Adipocyte (in vitro differentiated cells): ENCODE results near the gene MYO15A.

ENCODE experiments used
- DNase-seq: peaks from one replicate; pipeline ENCODE4 v3.0.0-alpha.2; 2015; ENCODE audit warnings: low read depth
- H3K27me3 ChIP-seq: replicated peaks from 2 replicates; pipeline ENCODE4 v1.7.0; 2013; ENCODE audit warnings: mild to moderate bottlenecking, low read length, moderate library complexity; ENCODE audit not compliant: control insufficient read depth, insufficient read depth
- H3K36me3 ChIP-seq: 2 replicates; pipeline ENCODE4 v1.7.0; 2013; ENCODE audit warnings: low read length, mild to moderate bottlenecking, moderate library complexity; ENCODE audit not compliant: control insufficient read depth, insufficient read depth, severe bottlenecking
- H3K4me1 ChIP-seq: 2 replicates; pipeline ENCODE4 v1.7.0; 2013; ENCODE audit warnings: mild to moderate bottlenecking, low read length, moderate library complexity; ENCODE audit not compliant: control insufficient read depth, insufficient read depth
- H3K4me3 ChIP-seq: 2 replicates; pipeline ENCODE4 v1.7.0; 2013; ENCODE audit warnings: mild to moderate bottlenecking, low read length, moderate library complexity
- H3K9ac ChIP-seq: 2 replicates; pipeline ENCODE4 v1.7.0; 2013; ENCODE audit warnings: mild to moderate bottlenecking, low read length, moderate library complexity
- H3K9me3 ChIP-seq: 2 replicates; pipeline ENCODE4 v1.7.0; 2013; ENCODE audit warnings: mild to moderate bottlenecking, low read length, moderate library complexity; ENCODE audit not compliant: control insufficient read depth

The MYO15A gene

DNA sequence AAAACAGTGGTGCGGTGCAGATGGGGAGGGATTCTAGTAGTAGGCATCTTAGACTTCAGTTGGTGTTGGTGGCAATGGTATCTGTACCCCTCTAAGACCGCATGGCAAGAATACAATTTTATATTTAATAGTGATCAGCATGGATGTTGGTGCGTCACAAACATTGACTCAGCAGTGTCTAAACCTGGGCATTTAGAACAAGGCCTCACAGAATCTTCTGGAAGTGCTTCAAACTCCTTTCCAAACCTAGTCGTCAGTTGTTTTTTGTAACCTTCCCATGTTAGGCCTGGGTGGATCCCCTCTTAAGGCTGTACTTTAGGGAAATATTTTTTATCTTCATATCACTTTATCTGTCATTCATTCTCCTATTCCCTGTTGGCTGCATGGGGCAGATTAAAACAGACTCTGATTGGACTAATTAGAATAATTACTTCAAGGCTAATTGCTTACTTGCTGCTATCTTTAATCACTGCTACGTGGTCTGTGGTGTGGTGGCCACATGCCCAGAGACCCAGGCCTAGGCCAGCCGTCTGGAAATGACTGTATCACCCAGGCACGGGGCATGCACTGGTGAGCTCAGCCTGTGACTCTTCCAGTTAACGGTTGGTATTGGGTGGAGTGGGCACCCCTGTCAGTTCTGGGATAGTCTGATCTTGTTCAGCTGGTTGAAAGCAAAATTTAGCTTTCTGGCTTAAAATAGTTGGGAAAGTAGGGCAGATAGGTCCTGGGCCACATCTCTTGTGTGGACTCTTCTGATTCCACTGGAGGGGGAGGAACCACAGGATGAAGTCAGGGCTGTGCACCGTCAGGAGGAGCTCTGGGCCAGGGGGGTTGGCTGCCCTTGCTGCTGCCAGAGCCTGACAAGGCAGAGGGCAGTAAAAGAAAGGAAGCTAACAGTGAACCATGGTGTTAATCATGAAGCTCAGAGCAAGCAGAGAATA, 79.5 kb downstream of the MYO15A start:
- no peaks in the 10 kb centered on the region for H3K36me3 ChIP-seq
- H3K9me3 ChIP-seq, result no peaks in the 10 kb centered on the region
- DNase-seq, result peak; percentile 62
- peak overlapping the region; percentile 95 for H3K9ac ChIP-seq
- peaks cover 69% of the 10 kb centered on the region for H3K4me1 ChIP-seq
- peak overlapping the region; percentile 95 for H3K4me3 ChIP-seq
- no peaks in the 10 kb centered on the region for H3K27me3 ChIP-seq

DNA sequence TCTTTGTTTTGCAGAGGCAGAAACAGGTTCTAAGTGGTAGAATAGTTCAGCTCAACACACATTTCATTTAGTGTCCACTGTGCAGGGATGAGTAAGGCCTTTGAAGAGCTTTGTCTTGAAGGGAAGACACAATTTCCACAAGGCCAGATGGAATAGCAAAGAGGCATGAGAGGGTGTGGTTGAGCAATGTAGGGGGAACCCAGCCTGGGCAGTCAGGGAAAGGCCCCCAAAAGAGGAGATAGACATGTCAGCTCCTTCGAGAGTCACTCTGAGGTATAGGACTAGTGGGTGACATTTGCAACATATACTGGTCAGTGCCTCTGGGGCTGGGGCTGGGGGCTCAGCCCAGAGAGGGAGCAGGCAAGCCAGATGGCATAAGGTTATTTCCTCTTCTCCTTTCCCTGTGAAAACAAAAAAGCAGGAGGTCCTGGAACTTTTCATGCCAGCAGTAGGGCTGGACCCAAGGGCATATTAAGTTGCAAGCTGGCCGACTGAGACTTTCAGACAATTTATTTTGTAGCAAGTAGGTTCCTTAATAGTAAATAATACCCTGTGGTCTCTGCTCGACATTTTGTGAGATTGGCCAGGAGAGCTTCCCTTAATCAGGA, 82.2 kb downstream of the MYO15A start:
- no peak overlapping the region for H3K9ac ChIP-seq
- peak overlapping the region; percentile 0 for H3K4me3 ChIP-seq
- H3K27me3 ChIP-seq, result no peaks in the 10 kb centered on the region
- H3K36me3 ChIP-seq, result peaks cover 13% of the 10 kb centered on the region
- H3K4me1 ChIP-seq, result peaks cover 57% of the 10 kb centered on the region
- H3K9me3 ChIP-seq, result no peaks in the 10 kb centered on the region
- peak; percentile 18 for DNase-seq

DNA sequence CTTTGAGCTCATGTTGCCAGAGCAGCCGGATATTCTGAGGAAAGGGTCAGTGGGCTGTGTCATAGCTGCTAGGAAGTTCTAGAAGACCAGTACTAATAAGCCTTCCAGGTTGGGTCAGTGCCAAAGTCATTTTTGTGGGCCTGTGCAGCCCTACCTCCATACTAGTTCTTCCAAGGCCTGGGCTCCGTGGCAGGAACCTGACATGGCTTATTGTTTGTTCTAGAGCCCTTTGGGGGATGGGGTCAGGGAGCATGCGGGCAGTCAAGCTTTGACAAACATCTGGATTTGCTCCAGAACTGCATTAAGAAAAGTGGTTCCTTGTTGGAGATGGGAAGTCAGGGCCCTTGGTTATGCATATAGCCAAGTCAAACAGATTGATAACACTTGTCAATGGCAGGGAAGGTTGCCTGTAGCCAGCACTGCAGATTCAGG, 82.7 kb downstream of the MYO15A start:
- no peaks in the 10 kb centered on the region for H3K27me3 ChIP-seq
- H3K4me1 ChIP-seq, result peaks cover 52% of the 10 kb centered on the region
- peak; percentile 20 for DNase-seq
- H3K9me3 ChIP-seq, result no peaks in the 10 kb centered on the region
- H3K4me3 ChIP-seq, result peak overlapping the region; percentile 0
- peaks cover 18% of the 10 kb centered on the region for H3K36me3 ChIP-seq
- H3K9ac ChIP-seq, result no peak overlapping the region

DNA sequence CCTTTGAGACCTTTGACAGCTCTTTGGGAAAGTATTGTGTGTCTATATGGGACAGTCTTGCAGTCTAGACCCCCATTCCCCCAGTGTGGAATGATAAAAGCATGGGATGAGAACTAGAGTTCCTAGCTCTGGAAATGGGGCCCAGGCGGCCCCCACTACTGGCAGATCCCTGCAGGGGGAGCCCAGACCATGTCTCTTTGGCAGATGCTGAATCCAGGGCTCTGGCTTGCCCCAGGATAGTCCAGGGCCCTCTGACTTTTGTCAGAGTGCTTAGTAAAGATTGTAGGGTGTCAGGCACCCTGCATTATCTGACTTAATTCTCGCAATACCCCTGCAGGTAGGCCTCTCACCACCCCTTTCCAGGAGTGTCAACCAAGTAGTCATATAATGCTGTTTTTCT, 83.4 kb downstream of the MYO15A start:
- Histone ChIP-seq H3K4me3 (no peak overlapping the region), H3K9me3 (no peaks in the 10 kb centered on the region)
- peak; percentile 31 for DNase-seq

DNA sequence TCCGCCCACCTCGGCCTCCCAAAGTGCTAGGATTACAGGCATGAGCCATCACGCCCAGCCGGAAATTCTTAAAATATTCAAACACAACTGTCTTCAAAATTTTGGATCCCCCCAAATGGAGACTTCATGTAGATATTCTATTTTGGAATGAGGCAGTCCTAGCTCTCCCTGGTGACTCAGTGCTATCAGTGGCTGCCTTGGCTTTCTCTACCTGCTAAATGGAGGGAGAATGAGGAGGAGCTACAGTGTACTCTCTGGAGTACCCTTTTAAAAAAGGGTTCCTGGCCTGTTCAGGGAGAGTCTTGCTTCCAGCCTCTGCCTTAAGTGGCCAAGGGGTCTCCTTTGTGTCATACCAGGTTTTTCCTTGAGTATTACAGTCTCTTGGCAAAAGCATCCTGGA, 85.8 kb downstream of the MYO15A start:
- DNase-seq, result no peak
- H3K9ac ChIP-seq, result no peak overlapping the region
- H3K4me1 ChIP-seq, result peaks cover 39% of the 10 kb centered on the region
- peaks cover 44% of the 10 kb centered on the region for H3K36me3 ChIP-seq
- H3K27me3 ChIP-seq, result no peaks in the 10 kb centered on the region
- no peaks in the 10 kb centered on the region for H3K9me3 ChIP-seq
- no peak overlapping the region for H3K4me3 ChIP-seq

More for the DNA sequence above, 83.4 kb downstream of the MYO15A start:
- Histone ChIP-seq H3K4me1 (peaks cover 45% of the 10 kb centered on the region), H3K9ac (no peak overlapping the region), H3K36me3 (peaks cover 26% of the 10 kb centered on the region), H3K27me3 (no peaks in the 10 kb centered on the region)

DNA sequence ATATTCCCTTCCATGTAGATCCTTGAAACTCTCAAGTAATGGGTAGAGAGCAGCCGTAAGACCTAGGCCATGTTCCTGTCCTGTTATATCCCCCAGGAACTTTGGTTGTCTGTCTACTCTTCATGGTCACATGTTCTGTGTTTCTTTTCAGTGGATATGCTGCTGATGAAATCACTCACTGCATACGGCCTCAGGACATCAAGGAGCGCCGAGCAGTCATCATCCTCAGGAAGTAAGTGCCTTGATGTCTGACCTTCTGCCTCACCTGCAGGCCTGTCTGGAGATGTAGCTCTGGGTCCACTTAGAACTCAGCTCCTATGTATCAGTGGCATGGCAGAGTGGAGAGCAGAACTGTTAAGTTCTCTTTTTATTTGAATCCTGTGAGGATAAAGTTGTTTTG, 86.2 kb downstream of the MYO15A start:
- Histone ChIP-seq H3K36me3 (peaks cover 47% of the 10 kb centered on the region), H3K4me3 (no peak overlapping the region), H3K9me3 (no peaks in the 10 kb centered on the region), H3K4me1 (peaks cover 35% of the 10 kb centered on the region), H3K9ac (no peak overlapping the region), H3K27me3 (no peaks in the 10 kb centered on the region)
- DNase-seq, result no peak

DNA sequence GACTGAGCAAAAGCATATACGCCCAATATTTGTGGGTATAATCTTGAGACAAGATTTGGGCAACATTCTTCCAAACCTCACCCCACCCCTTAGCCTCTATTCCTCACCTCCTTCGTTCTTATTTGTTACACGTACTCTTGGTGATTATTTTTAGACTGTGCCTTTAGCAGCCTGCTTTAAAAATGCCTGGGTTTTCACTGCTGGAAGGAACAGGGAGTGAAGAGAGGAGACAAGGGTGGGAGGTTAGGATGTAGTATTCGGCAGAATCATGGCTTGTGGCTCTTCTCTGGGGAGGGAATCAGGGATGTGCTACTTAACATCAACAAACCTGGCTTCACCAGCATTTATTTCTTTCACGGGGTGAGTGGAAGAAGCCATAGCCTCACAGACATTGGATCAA, 86.7 kb downstream of the MYO15A start:
- Histone ChIP-seq H3K4me3 (no peak overlapping the region), H3K4me1 (peaks cover 31% of the 10 kb centered on the region), H3K9me3 (no peaks in the 10 kb centered on the region), H3K27me3 (no peaks in the 10 kb centered on the region), H3K9ac (no peak overlapping the region), H3K36me3 (peaks cover 50% of the 10 kb centered on the region)
- DNase-seq, result no peak

DNA sequence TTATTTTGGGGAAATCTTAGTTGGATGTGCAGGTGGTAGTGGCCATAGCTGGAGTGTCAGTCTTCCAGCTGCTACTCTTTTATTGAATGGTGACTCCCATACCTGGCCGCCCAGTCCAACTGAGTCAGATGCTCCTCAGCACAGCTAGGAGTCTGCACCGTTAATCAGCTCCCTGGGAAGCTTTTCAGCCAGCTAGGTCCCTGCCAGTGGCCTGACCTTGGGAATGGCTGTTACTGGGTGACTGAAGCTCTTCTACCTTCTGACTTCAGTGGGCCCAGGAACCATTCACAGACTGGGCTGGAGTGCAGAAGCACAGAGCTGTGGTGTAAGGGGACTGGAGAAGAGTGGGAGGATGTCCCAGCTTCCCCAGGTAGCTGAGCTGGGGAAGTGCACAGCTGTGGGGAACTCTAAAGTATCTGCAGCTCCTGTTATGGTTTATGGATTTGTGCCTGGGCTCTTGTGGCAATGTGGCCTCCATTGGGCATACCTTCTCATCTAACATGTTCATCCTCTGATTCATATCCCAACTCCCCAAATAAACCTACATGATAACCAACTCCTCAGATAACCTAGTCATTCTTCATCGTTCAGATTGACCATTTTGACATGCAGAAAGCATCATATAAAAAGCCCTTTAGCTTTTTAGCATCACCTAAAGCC, 89.1 kb downstream of the MYO15A start:
- Histone ChIP-seq H3K4me3 (no peak overlapping the region), H3K9me3 (no peaks in the 10 kb centered on the region), H3K36me3 (peaks cover 61% of the 10 kb centered on the region), H3K9ac (no peak overlapping the region), H3K4me1 (peaks cover 17% of the 10 kb centered on the region), H3K27me3 (no peaks in the 10 kb centered on the region)
- DNase-seq, result no peak

DNA sequence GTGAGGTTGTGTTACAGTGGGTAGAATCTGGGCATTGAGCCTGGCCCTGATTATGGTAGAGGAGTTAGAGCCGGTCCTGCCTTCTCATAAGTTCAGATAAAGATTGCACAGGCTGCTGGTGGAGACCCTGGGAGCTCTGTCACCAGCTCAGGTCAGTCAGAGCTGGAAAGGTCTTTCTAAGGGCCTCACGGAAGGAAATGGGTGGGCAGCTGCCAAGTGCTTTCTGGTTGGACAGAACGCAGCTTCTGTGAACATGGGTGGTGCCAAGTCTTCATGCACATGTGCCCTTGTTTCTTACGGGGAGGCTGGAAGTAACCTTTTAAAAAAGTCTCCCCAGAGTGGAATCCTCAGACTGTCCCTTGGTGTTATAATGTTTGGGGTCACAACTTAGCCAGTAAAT, 90.0 kb downstream of the MYO15A start:
- peaks cover 68% of the 10 kb centered on the region for H3K36me3 ChIP-seq

DNA sequence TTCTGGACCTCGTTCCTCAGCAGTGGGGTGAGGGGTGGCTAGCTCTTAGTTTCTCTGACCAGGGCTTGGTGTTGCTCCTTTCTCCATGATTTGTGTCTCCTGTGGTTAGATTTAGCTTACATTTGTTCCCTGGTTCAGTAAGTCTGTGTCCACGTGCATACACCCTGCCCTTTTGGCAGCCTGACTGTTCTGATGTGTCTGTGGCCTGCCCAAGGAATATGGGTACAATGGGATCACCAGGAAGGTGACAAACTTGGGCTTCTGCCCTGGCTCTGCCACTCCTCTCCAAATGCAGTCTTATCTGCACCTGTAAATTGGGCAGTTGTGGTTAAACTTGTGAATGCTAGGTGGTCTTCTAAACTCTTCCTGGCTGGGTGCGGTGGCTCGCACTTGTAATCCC, 92.6 kb downstream of the MYO15A start:
- Histone ChIP-seq H3K36me3 (peaks cover 76% of the 10 kb centered on the region), H3K4me3 (no peak overlapping the region), H3K27me3 (no peaks in the 10 kb centered on the region), H3K9ac (no peak overlapping the region), H3K9me3 (no peaks in the 10 kb centered on the region), H3K4me1 (peaks cover 17% of the 10 kb centered on the region)
- no peak for DNase-seq

More for the DNA sequence above, 90.0 kb downstream of the MYO15A start:
- no peaks in the 10 kb centered on the region for H3K9me3 ChIP-seq
- no peak for DNase-seq
- no peak overlapping the region for H3K4me3 ChIP-seq
- peaks cover 17% of the 10 kb centered on the region for H3K4me1 ChIP-seq
- H3K27me3 ChIP-seq, result no peaks in the 10 kb centered on the region
- H3K9ac ChIP-seq, result no peak overlapping the region

DNA sequence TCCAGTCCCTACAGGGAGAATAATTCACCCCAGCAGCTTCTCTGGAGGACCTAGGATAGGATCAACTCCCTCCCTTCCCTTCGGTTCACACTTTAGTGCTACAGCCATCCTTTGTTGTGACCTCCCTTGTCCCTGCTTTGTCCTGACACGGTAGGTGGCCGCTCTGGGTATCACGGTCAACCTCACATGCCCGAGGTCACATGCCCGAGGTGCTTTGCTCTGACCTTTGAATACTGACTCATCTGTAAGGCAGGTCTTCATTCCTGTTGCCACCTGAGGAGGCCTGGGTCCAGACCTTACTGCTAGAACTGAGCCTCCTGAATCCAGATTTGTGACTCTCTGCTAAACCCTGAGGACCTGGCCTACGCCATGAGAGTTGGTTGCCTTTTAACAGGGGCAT, 94.8 kb downstream of the MYO15A start:
- peaks cover 75% of the 10 kb centered on the region for H3K36me3 ChIP-seq
- no peak overlapping the region for H3K9ac ChIP-seq
- H3K4me3 ChIP-seq, result no peak overlapping the region
- H3K9me3 ChIP-seq, result no peaks in the 10 kb centered on the region
- H3K27me3 ChIP-seq, result no peaks in the 10 kb centered on the region
- H3K4me1 ChIP-seq, result peaks cover 8% of the 10 kb centered on the region
- DNase-seq, result no peak
